Left cardiac atrium (tissue), 4 donors: Measurements from ENCODE around the gene IL6R. TPM values are rescaled to one million over a fixed set of nuclear protein-coding genes. Genes with fewer than 3 reads are reported as not detected.

ENCODE experiments used
- ATAC-seq, 2 donors: fragments of 200-7000 bp; cut with Tn5 transposase; one replicate each; pipeline ENCODE4 v1.9.1; 2020; ENCODE audit warnings: mild to moderate bottlenecking in 2 of 2, moderate library complexity in 2 of 2
- DNase-seq: peaks from one replicate; pipeline ENCODE4 v3.0.0-alpha.2; 2020
- intact Hi-C, 2 donors: fragments of 100-400 bp; cut with DNase I; formaldehyde crosslinking; loops; one replicate each; pipeline versions ENCODE4 v1.14.1 to v1.15.1; 2022 to 2023
- total RNA-seq, 2 donors: library from RNA; stranded (reverse); fragmentation: NEBNext Ultra II Directional; extraction: Animal tissue kit (Norgen Biotek cat#: 25700); gene quantifications; one replicate each; pipeline ENCODE4 v1.2.1, GENCODE V29; 2021
- donor health status: DM: no; HTN: yes; CAD: no.
- donor health status: DM: no; HTN: yes; CAD: no; lungs with severe emphysema.
- donor health status: DM: yes; HTN: yes; CAD: no.
- donor health status: Dilated cardiomyopathy.

The IL6R gene
- total RNA-seq, 2 donors from 2014 or later = 11.2 to 11.4 TPM

GRCh38 chr1:154404511-154404931 is 622 bp upstream of the IL6R start:
- intact Hi-C loops = loop anchor here (10.0 kb wide), 2 partner anchors 50 kb away; no protein-coding TSS in a partner anchor
- DNase-seq (no peak), ATAC-seq (no peak)

DNA sequence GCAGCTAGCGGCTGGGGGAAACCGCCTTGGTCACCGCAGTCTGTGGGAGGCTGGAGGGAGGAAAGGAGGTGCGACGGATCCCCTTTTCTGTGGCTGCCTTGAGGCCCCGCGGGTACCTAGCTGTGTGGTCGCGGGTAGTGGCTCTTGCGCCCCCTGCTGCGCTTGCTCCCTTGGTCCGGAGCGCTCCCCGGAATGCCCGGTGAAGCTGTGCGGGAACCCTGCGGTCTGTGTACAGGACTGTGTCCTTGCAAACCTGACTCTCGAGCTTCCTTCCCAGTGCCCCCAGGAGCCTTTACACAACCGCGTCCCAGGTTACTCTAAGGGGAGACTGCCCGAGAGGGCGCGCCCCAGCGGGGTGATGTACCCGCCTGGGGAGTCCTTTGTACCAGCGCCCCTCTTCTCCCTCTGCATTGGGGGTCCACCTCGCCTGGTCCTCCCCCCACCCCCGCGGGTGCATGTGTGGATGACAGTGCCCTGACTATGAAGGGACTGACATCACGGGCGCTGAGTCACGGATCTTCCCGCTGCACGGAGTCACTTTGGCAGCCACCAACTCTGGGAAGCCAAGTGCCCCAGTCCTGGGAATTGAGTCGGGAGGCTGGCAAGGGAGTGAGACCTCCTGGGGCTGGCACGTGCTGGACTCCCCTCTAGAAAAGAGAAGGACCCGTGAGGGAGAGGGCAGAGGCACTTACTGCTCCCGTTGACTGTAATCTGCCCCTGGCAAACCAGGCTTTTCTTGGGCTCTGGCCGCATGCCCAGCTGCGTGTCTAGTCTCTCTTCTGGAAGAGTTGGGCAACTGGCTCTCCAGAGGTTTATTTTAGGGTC is 816 bp downstream of the IL6R start:
- peak; percentile 90 for DNase-seq
- intact Hi-C loops = loop anchor here (10.0 kb wide), 2 partner anchors 49 to 51 kb away; no protein-coding TSS in a partner anchor
- peak; percentile 64 to 70 for ATAC-seq

GRCh38 chr1:154406572-154406879 is 1.4 kb downstream of the IL6R start:
- DNase-seq (no peak), ATAC-seq (peak in 1 of 2 donors; percentile 2)
- intact Hi-C loops = loop anchor here (10.0 kb wide), 2 partner anchors 48 to 52 kb away; no protein-coding TSS in a partner anchor

DNA sequence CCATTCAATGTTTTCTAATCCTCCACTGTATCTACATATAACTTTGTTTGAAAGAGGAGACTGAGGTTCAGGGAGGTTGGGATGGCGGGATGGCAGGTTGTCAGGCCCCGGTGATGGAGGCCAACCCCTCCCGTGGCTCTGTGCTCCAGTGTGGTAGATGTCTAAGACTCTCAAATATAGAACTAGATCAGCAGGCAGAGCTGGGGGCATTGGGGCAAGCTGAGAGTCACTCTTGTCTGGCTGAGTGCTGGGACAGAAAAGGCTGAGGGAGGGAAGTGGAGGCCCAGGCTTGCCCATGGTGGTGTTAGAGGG is 1.7 kb downstream of the IL6R start:
- intact Hi-C loops = loop anchor here (10.0 kb wide), 2 partner anchors 48 to 52 kb away; no protein-coding TSS in a partner anchor
- DNase-seq = no peak
- no peak for ATAC-seq

DNA sequence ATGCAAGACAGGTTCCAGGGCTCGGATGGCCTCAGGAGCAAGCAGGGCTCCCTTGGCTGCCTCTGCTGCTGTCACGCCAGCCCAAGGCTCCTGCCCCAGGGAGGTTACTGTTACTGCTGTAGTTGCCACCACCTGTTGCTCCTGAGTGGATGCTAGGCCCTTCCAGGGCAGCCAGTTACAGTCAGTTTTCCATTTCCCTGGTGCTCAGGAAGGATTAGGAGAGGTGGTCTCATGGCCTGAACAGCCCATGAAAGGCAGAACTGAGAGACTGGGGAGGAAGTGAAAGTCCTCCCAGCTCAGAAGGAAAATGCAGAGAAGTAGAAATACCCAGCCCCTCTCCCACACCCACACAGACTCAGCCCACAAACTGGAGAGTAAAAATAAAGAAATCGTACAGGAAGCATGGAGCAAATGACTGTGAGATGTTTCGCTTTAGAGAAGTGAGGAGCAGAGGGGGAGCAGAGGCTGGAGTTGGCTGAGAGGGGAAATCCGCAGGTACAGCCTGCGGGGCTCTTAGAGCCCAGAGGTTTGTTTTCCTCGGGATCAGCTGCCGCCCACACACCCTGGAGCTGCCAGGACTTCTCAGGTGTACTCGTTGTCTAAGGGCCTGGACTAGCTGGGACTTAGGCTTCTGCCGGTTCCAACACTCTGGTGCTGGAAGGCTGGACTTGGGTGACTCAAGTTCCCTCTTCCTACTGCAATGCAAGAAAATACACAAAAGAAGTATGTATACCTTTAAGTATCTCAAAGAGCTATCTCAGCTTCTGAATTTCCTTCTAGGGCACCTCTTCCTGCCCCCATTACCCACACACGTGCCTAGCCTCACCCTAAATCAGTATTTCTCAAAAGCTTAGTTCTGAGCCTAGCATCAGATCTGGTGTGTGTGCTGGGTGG is 2.3 kb downstream of the IL6R start:
- intact Hi-C loops = loop anchor here (10.0 kb wide), 2 partner anchors 47 to 53 kb away; no protein-coding TSS in a partner anchor
- no peak for DNase-seq
- peak in 1 of 2 donors; percentile 2 for ATAC-seq

GRCh38 chr1:154408174-154408777 is 3.1 kb downstream of the IL6R start:
- intact Hi-C loops = loop anchor here (10.0 kb wide), 2 partner anchors 47 to 53 kb away; no protein-coding TSS in a partner anchor
- DNase-seq (no peak), ATAC-seq (no peak)

GRCh38 chr1:154410185-154410827 is 5.2 kb downstream of the IL6R start:
- DNase-seq (no peak), ATAC-seq (no peak)
- intact Hi-C loops = no loop called here

GRCh38 chr1:154411525-154411924 is 6.4 kb downstream of the IL6R start:
- intact Hi-C loops = no loop called here
- DNase-seq (no peak), ATAC-seq (no peak)

GRCh38 chr1:154413177-154413783 is 8.1 kb downstream of the IL6R start:
- intact Hi-C loops = no loop called here
- no peak for DNase-seq
- ATAC-seq = no peak

DNA sequence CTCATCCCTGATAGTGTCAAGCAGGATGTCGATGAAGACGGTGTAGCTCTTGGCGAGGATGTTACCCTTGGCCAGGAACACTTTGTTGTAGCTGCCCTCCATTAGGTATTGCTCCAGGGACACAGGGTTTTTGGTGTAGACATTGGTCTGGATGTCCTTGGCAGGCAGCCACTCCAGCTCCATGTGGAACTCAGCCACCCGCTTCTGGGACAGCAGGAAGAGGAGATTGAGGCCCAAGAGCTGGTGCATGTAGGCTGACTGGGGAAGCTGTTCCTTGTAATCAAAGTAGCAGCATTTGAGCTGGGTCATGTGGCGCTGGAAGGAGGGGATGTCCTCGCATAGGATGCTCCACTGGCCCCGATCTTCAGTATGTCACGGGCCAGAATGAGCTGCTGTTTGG is 9.5 kb downstream of the IL6R start:
- ATAC-seq (no peak), DNase-seq (peak; percentile 77)
- intact Hi-C loops = no loop called here

DNA sequence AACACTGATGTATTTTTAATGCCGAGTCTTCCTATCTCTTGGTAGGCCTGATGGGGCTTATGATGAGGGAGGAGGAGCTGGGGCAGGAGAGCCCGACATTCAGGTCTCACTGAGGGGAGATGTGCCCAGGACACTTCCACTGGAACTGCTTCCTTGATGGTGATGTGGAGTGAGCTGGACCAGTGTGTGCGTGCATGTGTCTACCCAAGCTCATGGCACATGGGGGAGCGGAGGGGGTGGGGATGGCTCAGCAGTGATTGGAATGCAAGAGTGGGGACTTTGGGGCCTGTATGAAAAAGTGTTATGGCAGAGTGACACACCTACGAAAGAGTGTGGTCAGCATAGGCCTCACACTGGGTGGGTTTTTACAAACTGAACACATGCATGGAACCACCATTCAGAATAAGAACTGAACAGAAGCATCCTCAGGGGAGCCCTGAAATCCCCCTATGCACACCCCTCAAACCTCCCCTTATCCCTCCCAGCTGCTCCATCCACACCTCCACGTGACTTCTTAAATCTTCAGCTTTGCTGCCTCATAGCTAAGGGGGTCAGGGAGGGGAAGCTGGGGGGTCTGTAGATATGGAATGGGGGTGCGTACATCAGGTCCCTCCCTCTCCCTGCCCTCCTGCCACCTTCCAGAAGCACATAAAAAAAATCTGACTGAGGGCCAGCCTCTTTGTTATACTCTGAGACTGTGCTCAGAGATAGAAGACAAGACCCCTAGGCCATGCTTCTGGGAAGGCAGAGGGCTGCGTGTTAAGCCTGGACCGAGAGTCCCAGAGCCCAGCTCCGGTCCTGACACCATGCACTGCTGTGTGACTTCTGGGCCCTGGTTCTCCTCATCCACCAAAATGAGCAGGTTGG is 11.6 kb downstream of the IL6R start:
- no peak for DNase-seq
- ATAC-seq = no peak
- intact Hi-C loops = no loop called here

DNA sequence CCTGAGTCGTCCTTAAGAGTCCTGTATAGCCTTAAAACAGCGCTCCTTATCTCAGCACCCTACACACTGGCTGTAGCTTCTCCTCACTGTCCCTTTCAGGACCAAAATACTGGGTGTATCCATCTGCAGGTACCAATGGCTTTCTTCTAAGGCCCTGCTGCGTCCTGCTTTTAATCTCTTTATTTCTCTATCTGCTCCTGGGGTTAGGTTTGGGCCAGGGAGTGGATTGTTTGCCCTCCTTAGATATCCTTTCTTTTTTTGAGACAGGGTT is 12.1 kb downstream of the IL6R start:
- no peak for DNase-seq
- intact Hi-C loops = no loop called here
- no peak for ATAC-seq

- ATAC-seq = peak; percentile 5 to 83
- intact Hi-C loops = no loop called here
- DNase-seq = peak; percentile 46
These were observed 13.1 kb downstream of the IL6R start for GRCh38 chr1:154418062-154418921.

- intact Hi-C loops = no loop called here
- DNase-seq = peak; percentile 18
- peak in 1 of 2 donors; percentile 6 for ATAC-seq
These were observed 13.9 kb downstream of the IL6R start for GRCh38 chr1:154418923-154419619.

DNA sequence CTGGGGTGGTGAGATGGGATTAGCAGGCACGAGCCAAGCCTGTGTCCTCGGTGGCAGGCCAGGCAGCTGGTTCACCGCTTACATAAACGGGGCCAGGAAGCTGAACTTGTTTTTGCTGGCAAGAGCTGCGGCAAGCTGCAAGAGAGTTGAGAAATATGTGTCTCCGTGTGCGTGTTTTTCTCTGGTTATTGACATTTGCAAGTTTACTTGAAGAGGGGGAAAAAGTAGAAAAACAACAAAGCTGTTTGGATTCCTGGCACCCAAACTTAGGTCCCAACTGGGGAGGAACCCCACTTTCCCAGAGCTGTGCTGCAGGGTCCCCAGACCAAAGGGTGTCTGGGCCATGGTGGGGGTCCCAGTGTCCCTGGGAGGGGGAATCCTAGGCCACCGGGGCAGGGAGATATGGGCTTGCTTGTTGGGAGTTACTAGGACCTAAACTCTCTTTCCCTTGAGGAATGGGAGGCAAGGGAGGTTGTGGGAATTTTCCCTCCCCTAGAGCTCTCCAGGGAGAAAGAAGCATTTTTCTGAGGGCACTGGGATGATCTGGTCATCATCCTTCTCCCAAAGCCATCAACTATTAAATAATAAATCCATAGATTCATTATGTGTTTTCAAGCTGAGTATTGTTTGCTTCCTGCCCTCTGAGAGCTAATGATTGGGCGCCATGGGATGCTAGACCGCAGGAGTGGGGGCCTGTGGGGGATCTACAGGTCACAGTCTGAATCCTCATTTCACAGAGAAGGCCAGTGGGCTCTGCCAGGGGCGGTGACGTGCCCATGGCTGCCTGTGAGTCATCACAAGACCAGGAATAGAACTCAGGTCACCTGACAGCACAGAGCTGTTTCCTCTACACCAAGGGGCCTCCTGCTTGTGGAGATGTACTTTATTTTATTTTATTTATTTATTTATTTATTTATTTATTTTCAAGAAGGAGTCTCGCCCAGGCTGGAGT is 14.8 kb downstream of the IL6R start:
- intact Hi-C loops = no loop called here
- DNase-seq = peak; percentile 91
- ATAC-seq = peak; percentile 79 to 91
